ENCODE data around the gene CNPPD1. TPM values are rescaled to one million over a fixed set of nuclear protein-coding genes. Genes with fewer than 3 reads are reported as not detected.
A peak's percentile ranks its signal among the peaks of the same experiment; 100 is the strongest.

CNPPD1 gene
- total RNA-seq, 1 donor from 2014 or later, result 37.8 TPM

- H3K9me3 Mint-ChIP-seq, result no peaks in the 10 kb centered on the region
- DNase-seq (ENCODE audit: extremely low spot score, unreplicated experiment), result no peak
- peak overlapping the region; percentile 17 for H3K27ac Mint-ChIP-seq
- peaks cover 27% of the 10 kb centered on the region for H3K4me1 Mint-ChIP-seq (ENCODE audit: unreplicated experiment)
- H3K27me3 Mint-ChIP-seq, result no peaks in the 10 kb centered on the region
- TF ChIP-seq, protein P1, sequence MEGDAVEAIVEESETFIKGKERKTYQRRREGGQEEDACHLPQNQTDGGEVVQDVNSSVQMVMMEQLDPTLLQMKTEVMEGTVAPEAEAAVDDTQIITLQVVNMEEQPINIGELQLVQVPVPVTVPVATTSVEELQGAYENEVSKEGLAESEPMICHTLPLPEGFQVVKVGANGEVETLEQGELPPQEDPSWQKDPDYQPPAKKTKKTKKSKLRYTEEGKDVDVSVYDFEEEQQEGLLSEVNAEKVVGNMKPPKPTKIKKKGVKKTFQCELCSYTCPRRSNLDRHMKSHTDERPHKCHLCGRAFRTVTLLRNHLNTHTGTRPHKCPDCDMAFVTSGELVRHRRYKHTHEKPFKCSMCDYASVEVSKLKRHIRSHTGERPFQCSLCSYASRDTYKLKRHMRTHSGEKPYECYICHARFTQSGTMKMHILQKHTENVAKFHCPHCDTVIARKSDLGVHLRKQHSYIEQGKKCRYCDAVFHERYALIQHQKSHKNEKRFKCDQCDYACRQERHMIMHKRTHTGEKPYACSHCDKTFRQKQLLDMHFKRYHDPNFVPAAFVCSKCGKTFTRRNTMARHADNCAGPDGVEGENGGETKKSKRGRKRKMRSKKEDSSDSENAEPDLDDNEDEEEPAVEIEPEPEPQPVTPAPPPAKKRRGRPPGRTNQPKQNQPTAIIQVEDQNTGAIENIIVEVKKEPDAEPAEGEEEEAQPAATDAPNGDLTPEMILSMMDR (conservative IDR thresholded peaks at IDR 0.05), result no peak
- no peak overlapping the region for H3K4me3 Mint-ChIP-seq
- peaks cover 7% of the 10 kb centered on the region for H3K36me3 Mint-ChIP-seq
Observed at GRCh38 chr2:219122202-219122980, 54.3 kb downstream of the CNPPD1 start.

Other genes with a start within 250 kb of the CNPPD1 start
- gene CDK5R2, start 217.3 kb downstream of the CNPPD1 start, total RNA-seq (ENCODE audit: low replicate concordance), result 5.9 and 10.0 TPM in 2 replicates
- gene FEV, start 191.7 kb downstream of the CNPPD1 start, total RNA-seq (ENCODE audit: low replicate concordance), result 12.5 and 51.1 TPM in 2 replicates
- 77.3 and 179 TPM in 2 replicates for gene CRYBA2, start 183.5 kb downstream of the CNPPD1 start, total RNA-seq (ENCODE audit: low replicate concordance)
- gene CFAP65, start 135.4 kb downstream of the CNPPD1 start, total RNA-seq (ENCODE audit: low replicate concordance), result 0.29 and 2.1 TPM in 2 replicates
- 10.8 and 13.8 TPM in 2 replicates for gene IHH, start 116.0 kb downstream of the CNPPD1 start, total RNA-seq (ENCODE audit: low replicate concordance)
- 17.9 and 19.6 TPM in 2 replicates for gene NHEJ1, start 16.1 kb downstream of the CNPPD1 start, total RNA-seq (ENCODE audit: low replicate concordance)
- gene SLC23A3, start 6.9 kb downstream of the CNPPD1 start, total RNA-seq (ENCODE audit: low replicate concordance), result 5.5 and 6.1 TPM in 2 replicates
- gene RETREG2, start 1.4 kb upstream of the CNPPD1 start, total RNA-seq (ENCODE audit: low replicate concordance), result 86.2 and 88.7 TPM in 2 replicates
- 25.9 and 28.2 TPM in 2 replicates for gene ZFAND2B, start 29.9 kb upstream of the CNPPD1 start, total RNA-seq (ENCODE audit: low replicate concordance)
- gene ABCB6, start 42.0 kb upstream of the CNPPD1 start, total RNA-seq (ENCODE audit: low replicate concordance), result 40.4 and 70.7 TPM in 2 replicates
- gene ATG9A, start 52.7 kb upstream of the CNPPD1 start, total RNA-seq (ENCODE audit: low replicate concordance), result 46.4 and 52.9 TPM in 2 replicates
- gene ANKZF1, start 52.9 kb upstream of the CNPPD1 start, total RNA-seq (ENCODE audit: low replicate concordance), result 58.7 and 58.8 TPM in 2 replicates
- 4.4 and 16.1 TPM in 2 replicates for gene GLB1L, start 68.5 kb upstream of the CNPPD1 start, total RNA-seq (ENCODE audit: low replicate concordance)
- 34.2 and 37.5 TPM in 2 replicates for gene STK16, start 68.6 kb upstream of the CNPPD1 start, total RNA-seq (ENCODE audit: low replicate concordance)
- not detected in 2 replicates for gene TUBA4B, start 76.3 kb upstream of the CNPPD1 start, total RNA-seq (ENCODE audit: low replicate concordance)
- 25.4 and 81.1 TPM in 2 replicates for gene TUBA4A, start 77.0 kb upstream of the CNPPD1 start, total RNA-seq (ENCODE audit: low replicate concordance)
- 68.5 and 109 TPM in 2 replicates for gene DNAJB2, start 102.4 kb upstream of the CNPPD1 start, total RNA-seq (ENCODE audit: low replicate concordance)
- 17.5 and 35.6 TPM in 2 replicates for gene PTPRN, start 132.5 kb upstream of the CNPPD1 start, total RNA-seq (ENCODE audit: low replicate concordance)
- gene RESP18, start 155.8 kb upstream of the CNPPD1 start, total RNA-seq (ENCODE audit: low replicate concordance), result not detected in 2 replicates
- 54.1 and 56.1 TPM in 2 replicates for gene DNPEP, start 211.0 kb upstream of the CNPPD1 start, total RNA-seq (ENCODE audit: low replicate concordance)
- 1.4 and 9.3 TPM in 2 replicates for gene DES, start 241.5 kb upstream of the CNPPD1 start, total RNA-seq (ENCODE audit: low replicate concordance)